HG03342 (cell line): ENCODE data around the gene CACNA2D2.

ENCODE experiments used
- ATAC-seq: cut with Tn5 transposase; IDR thresholded peaks from one replicate; pipeline ENCODE4 v1.9.1; 2021; ENCODE audit warnings: mild to moderate bottlenecking, moderate library complexity; ENCODE audit not compliant: unreplicated experiment

The CACNA2D2 gene

DNA sequence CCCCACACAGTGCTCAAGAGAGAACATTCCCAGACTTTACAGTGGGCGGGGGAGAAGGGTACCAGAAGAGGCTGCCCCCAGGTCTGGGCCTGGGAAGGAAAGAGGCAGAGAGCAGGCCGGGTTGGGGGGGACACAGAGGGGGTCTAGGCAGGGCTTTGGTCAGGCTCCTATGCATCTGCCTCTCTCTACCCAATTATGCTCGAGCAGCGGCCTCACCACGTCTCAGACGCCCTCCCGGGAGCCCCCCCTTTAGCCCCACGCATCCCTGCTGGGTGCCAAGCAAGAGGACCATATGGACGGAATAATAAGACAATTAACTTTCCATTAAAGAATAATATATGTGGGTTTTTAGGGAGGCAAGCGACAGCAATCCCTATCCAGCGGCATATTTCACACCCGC lies 32.8 kb downstream of the CACNA2D2 start:
- ATAC-seq = no peak

GRCh38 chr3:50467919-50468318 lies 35.5 kb downstream of the CACNA2D2 start:
- ATAC-seq = no peak

DNA sequence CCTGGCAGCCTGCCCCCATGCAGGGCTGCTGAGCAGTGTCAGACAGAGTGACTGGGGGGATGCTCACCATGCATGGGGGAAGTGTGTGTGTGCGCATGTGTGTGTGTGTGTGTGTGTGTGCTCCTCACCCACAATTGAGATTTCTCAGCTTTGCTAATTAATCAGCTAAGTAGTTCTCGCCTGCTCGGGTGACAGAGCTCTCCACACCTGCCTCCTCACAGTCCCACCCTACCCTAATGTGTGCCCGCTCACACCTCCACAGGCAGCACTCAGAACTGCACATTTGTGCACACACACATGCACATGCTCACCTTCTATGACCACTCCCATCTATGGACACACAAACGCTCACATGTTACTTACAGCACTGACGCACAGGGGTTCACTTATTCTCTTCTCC lies 37.3 kb downstream of the CACNA2D2 start:
- ATAC-seq = no peak

DNA sequence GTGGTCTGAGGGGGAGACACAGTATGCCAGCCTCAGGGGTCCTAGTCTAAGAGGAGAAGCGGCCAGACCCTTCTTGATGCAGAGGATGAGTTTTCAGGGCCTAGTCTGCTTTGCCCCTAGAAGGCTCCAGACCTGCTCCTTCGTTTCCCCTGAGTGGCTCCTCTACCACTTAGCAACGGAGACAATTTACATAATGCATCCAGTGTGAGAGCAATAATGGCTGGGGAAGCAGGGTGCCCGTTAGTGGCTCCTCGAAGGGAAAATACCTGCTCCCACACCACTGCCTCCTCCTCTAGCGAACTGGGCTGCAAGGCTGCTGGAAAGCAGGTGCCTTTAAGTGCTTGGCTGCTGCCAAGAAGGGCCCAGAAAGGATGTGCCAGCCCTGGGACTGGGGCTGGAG lies 38.9 kb downstream of the CACNA2D2 start:
- ATAC-seq = no peak

DNA sequence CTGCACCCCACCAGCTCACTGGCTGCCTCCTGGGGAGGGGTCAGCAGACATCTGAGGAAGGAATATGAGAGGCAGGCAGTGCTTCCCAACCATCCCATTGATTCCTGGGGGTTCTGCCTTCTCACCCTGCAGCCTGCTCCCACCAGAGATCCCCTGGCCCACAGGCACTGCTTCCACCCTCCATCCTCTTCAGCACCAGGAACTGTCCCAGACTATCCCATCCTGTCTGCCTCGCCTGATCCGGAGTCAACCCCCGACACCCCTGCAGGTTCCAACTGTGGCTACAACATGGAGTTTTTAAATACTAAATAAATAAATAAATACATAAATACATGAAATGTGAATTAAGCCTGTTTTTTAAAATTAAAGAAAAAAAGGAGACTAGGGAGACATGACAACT lies 43.6 kb downstream of the CACNA2D2 start:
- no peak for ATAC-seq

DNA sequence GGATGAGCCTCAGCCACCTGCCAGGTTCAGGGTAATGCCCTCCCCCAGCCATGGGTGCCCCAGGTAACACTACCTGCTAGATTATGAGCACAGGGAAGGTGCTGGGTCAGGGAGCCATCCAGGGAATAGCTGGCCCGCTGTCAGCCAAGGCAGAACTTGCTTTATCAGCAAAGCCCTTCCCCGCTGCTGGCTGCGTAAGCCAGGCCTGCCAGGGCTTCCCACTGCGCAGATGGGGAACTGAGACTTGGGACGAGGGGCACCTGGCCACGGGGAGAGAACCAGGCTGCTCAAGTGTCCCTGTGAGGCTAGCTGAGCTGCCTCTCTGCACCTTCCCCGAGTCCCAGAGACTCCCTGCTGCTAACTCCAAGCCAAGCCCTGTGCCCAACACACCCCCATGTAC lies 45.4 kb downstream of the CACNA2D2 start:
- ATAC-seq = no peak

GRCh38 chr3:50455161-50456018 lies 48.0 kb downstream of the CACNA2D2 start:
- no peak for ATAC-seq

- ATAC-seq = no peak
Observed at GRCh38 chr3:50454481-50455070, 48.9 kb downstream of the CACNA2D2 start.

DNA sequence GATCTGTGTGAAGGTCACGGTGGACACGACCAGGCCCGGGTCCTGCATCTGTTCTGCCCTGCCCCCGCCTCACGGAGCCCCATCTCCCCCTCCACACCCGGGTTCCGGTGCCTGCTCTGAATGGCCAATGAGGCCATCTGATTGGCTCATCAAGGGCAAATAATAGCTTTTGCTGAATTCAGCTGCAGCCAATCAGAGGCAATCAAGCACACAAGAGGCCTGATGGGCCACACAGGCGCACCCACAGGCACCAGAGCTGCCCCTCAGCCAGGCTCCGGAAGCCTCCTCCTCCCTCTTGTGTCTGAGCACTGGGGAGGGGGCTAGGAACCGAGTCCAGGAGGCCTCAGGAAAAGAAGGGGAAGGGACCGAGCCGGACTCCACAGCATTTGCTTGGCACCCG lies 49.5 kb downstream of the CACNA2D2 start:
- no peak for ATAC-seq

- no peak for ATAC-seq
Observed at GRCh38 chr3:50450209-50450921, 53.1 kb downstream of the CACNA2D2 start.

DNA sequence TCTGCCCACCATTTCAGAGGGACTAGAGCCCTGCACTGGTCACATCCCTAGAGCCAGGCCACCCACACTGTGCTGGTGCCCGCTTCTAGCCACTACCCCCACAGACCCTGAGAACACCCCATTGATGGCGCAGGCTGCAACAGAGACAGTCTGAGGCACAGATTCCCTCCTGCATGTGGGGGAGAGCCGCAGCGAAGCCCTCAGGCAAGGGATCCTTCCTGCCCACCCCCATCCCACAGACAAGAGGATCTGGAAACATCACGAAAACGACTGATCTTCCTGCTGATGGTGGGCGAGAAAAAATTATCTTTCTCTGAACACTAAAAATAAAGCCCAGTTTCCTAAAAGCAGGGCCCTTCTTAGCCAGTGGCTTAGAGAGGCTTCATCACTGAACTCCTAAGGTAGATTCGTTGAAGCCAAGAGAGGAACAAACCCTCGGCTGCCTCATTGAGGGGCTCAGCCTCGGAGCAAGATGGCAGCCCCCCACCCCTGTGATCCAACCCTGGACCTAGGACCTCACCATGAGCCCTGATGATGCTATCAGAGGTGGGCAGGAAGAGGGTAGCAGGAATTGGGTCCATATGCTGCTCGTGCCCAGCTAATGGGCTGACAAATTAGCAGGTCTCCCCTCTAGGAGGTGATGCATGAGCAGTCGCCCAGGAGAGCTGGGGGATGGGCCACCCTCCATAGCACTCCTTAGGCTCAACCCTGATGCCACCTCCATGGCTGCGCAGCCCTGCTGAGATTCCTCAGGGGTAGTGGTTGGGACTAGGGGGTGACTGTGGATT lies 54.5 kb downstream of the CACNA2D2 start:
- ATAC-seq = no peak

GRCh38 chr3:50447290-50447840 lies 56.1 kb downstream of the CACNA2D2 start:
- ATAC-seq = no peak

DNA sequence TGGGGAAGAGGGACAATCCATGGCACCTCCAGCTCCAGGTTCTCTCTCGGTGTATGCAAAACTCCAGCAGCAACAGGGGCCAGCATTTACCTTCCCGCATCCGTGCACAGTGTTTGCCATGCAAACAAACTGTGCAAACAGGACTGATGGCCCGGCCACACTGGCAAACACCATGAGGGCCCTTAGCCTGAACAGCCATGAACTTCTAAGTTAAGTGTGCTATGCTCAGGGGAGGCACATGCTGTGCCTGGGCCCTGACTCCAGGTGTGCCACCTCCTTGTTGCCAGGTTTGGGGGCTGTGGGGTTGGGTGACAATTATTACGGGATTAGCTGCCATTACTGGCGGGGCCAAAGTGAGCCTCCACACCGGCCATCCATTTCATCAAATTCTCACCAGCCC lies 57.5 kb downstream of the CACNA2D2 start:
- no peak for ATAC-seq

DNA sequence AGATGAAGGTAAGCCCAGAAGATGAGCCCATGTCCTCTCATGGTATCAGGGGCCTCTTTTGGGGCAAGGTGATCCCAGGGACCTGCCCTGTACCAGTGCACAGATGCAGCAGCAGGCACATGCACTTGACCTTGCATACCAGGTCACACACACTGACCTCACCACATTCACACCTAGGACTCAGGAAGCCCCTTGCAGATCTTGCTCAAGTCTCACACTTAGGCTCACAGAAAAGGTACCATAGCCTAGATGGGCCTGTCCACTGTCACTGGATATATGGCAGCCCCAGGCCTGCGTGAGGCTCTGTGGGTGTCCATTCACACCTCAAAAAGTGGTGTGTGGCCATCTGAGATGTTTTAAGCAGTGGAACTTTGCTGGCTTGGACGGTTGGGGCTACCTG lies 58.7 kb downstream of the CACNA2D2 start:
- no peak for ATAC-seq

DNA sequence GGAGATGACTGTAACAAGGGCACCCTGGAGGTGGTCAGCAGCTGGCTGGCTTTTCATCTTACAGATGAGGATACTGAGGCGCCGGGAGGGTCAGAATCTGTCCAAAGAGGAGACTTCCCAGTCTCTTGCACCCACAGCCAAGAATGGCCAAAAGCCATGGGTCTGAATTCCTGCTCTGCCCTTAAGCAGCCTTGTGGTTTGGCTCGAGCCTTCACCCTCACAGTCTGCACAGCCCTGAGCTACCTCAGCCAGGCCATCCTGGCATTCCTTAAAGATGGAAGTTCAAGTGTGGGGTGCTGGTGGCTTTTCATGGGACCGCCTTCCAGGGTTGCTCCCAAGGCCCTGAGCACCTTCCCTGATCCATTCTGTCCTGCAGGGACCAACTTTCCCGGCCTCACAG lies 59.2 kb downstream of the CACNA2D2 start:
- no peak for ATAC-seq

- no peak for ATAC-seq
Observed at GRCh38 chr3:50442945-50443579, 60.4 kb downstream of the CACNA2D2 start.

- no peak for ATAC-seq
Observed at GRCh38 chr3:50441424-50442217, 61.8 kb downstream of the CACNA2D2 start.

DNA sequence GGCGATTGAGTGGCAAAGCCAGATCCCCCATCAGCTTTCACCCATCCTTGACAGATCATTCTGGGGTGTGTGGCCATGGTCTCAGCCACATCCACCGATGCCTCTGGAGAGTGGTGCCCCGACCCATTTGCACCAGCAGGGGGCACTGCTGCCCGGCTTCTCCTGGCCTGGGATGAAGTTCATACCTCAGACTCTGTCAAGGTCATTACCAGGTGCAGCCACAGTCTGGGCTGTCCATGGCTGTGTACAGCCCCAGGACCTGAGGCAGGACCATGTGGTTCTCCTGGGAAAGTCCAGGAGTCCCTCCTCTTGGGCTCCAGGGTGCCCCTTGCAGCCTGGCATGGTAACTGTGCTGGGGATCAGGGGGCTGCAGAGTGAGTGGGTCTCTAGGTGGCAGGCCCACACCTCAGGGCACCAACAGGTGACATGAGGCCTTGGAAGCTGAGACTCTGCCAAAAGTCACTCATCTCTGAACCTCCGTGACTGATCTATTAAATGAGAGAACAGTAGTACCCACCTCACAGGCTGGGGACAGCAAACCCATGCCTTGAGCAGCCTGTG lies 67.2 kb downstream of the CACNA2D2 start:
- peak; percentile 75 for ATAC-seq

DNA sequence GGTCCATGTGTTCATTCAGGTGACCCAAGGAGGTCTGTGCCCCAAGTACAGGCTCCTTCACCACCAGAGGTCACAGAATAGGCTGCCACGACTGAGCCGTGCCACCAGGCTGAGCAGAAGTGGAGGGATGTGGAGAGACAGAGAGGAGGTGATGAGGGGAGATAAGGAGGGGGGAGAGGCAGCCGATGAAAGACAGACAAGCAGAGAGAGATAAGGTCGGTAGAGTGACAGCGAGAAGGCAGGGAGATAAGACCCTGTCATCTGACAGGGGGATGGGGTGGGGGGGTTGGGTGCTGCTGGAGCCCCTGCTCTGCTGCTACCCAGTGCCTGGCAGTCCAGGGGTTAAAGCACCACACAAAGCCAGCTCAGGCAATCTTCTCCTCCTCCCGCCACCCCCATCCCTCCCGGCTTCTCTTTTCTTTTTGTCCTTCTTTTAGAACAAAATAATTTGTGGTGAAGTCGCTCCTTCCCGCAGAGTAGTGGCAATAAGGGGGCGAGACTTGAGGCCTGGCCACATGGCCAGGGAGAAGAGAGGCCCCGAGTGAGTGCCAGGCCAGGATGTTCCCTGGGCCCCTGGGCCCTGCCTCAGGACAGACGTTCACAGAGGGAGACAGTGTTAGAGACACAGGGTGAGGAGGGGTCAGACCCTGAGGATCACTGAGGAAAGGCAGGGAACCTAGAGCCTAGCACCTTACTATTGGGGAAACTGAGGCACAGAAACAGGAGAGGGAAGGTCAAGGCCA lies 67.9 kb downstream of the CACNA2D2 start:
- ATAC-seq = no peak
